Kidney (tissue), 14 donors: ENCODE measurements around the gene GNG3. TPM values are rescaled to one million over a fixed set of nuclear protein-coding genes. Genes with fewer than 3 reads are reported as not detected.

Experiments used
- DNase-seq, 5 donors: peaks; one replicate each; pipeline ENCODE4 v3.0.0-alpha.2; 2013 to 2020
- FAIRE-seq: peaks from 2 replicates; lab custom pipeline; 2012; peaks lifted over from hg19 to GRCh38; lab: Jason Lieb, UNC
- H3K27ac ChIP-seq, 2 donors: one replicate each; pipeline ENCODE4 v1.7.0; 2013; ENCODE audit warnings: low read depth in 2 of 2, low read length in 2 of 2, inconsistent platforms in 1 of 2
- H3K27me3 ChIP-seq: one replicate; pipeline ENCODE4 v1.7.1; 2013; ENCODE audit warnings: low read length, inconsistent platforms; ENCODE audit not compliant: control insufficient read depth, insufficient read depth
- H3K36me3 ChIP-seq, 3 donors: one replicate each; pipeline versions ENCODE4 v1.7.0 to v1.7.1; 2013; ENCODE audit warnings: low read length in 3 of 3, control low read depth in 1 of 3, inconsistent platforms in 1 of 3; ENCODE audit not compliant: insufficient read depth in 3 of 3, control insufficient read depth in 2 of 3
- H3K4me1 ChIP-seq, 3 donors: one replicate each; pipeline versions ENCODE4 v1.7.0 to v1.7.1; 2013; ENCODE audit warnings: low read length in 3 of 3, inconsistent platforms in 1 of 3, low read depth in 1 of 3; ENCODE audit not compliant: control insufficient read depth in 2 of 3, insufficient read depth in 2 of 3
- H3K4me3 ChIP-seq, 3 donors: one replicate each; pipeline versions ENCODE4 v1.7.0 to v1.8.1; 2013; ENCODE audit warnings: low read length in 3 of 3, control low read depth in 1 of 3, inconsistent platforms in 1 of 3
- H3K9ac ChIP-seq, 3 donors: one replicate each; pipeline versions ENCODE4 v1.7.0 to v1.7.1; 2013; ENCODE audit warnings: low read length in 3 of 3, control low read depth in 1 of 3, inconsistent platforms in 1 of 3
- H3K9me3 ChIP-seq, 3 donors: one replicate each; pipeline versions ENCODE4 v1.7.0 to v1.7.1; 2013; ENCODE audit warnings: low read length in 3 of 3, control low read depth in 1 of 3, inconsistent platforms in 1 of 3; ENCODE audit not compliant: control insufficient read depth in 2 of 3, insufficient read depth in 1 of 3
- intact Hi-C: fragments of 100-400 bp; cut with DNase I; formaldehyde crosslinking; loops from one replicate; pipeline ENCODE4 v1.11.1; 2022
- polyA plus RNA-seq: library from polyadenylated mRNA; stranded (reverse); fragments of 350-450 nt; fragmentation: Illumina TruSeq; extraction: RNeasy Lipid Tissue Mini Kit (QIAGEN cat#74804); gene quantifications from one replicate; pipeline ENCODE4 v1.2.3, GENCODE V29; 2014; ENCODE audit warnings: low read depth, low replicate concordance; ENCODE audit not compliant: insufficient read depth
- total RNA-seq: library from RNA; stranded (reverse); fragmentation: NEBNext Ultra II Directional; extraction: Animal tissue kit (Norgen Biotek cat#: 25700); gene quantifications from one replicate; pipeline ENCODE4 v1.2.1, GENCODE V29; 2021
- TF ChIP-seq, protein P1 (sequence below): IDR thresholded peaks from 3 replicates; pipeline ENCODE4 v1.5.1; 2012; ENCODE audit warnings: mild to moderate bottlenecking, moderate library complexity, borderline replicate concordance; ENCODE audit not compliant: insufficient read depth; ENCODE audit errors: extremely low read depth
- donor health status: control.
- donor health status: control.
- donor health status: control.
- donor health status: control.
- donor health status: control.
- donor health status: DM: yes; HTN: yes; CAD: no.
- donor health status: Normal renal cell carcinoma (clear cell type).

GNG3 gene
- total and polyA plus RNA-seq, 2 donors from 2014 or later: 1.1 TPM; not detected in 1

DNA sequence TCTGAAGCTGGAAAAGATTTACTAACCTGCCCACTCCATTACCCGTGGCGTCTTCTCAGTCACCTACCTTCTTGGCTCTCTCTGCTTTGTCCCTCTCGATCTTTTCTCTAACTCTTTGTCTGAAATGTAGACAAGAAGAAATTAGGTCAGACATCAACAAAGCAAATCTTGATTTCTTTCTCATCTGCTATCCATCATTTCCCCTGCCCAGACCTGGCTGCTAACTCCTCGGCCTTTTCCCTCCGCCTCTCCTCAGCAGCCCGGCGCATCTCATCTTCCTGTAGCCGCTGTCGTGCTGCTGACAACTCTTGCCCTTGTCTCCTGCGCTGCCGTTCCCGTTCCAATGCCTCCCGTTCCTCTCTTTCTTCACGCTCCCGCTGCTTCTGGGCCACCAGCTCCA is 29.8 kb upstream of the GNG3 start:
- Histone ChIP-seq H3K27me3 (no peaks in the 10 kb centered on the region), H3K27ac (no peak overlapping the region), H3K4me3 (peak overlapping the region in 2 of 3 donors; percentile 74 to 94), H3K4me1 (peaks cover 0 to 13% (median 8%) of the 10 kb centered on the region in 3 donors), H3K9me3 (no peaks in the 10 kb centered on the region), H3K36me3 (peaks cover 0 to 5% (median 2%) of the 10 kb centered on the region in 3 donors), H3K9ac (no peak overlapping the region)
- TF ChIP-seq, protein P1, sequence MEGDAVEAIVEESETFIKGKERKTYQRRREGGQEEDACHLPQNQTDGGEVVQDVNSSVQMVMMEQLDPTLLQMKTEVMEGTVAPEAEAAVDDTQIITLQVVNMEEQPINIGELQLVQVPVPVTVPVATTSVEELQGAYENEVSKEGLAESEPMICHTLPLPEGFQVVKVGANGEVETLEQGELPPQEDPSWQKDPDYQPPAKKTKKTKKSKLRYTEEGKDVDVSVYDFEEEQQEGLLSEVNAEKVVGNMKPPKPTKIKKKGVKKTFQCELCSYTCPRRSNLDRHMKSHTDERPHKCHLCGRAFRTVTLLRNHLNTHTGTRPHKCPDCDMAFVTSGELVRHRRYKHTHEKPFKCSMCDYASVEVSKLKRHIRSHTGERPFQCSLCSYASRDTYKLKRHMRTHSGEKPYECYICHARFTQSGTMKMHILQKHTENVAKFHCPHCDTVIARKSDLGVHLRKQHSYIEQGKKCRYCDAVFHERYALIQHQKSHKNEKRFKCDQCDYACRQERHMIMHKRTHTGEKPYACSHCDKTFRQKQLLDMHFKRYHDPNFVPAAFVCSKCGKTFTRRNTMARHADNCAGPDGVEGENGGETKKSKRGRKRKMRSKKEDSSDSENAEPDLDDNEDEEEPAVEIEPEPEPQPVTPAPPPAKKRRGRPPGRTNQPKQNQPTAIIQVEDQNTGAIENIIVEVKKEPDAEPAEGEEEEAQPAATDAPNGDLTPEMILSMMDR: no peak
- DNase-seq (no peak), FAIRE-seq (no peak)
- intact Hi-C loops: no loop called here

DNA sequence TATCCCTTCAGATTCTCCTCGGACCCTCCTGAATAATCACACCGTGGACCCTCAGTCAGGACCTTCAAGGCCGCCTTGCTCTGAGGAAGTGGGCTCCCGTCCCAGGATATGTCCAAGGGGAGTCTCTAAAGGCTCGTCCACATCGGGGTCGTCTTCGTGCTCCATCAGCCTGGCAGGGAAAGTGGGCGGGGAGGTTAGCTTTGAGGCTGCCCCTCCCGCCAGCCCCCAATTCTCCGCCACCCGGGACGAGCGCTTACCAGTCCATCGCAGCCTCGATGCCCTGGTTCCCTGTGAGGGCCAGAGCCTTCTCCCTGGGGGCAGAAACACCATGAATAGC is 29.1 kb upstream of the GNG3 start:
- H3K27me3 ChIP-seq: no peaks in the 10 kb centered on the region
- DNase-seq: no peak
- TF ChIP-seq, protein P1: no peak
- H3K4me3 ChIP-seq: peak overlapping the region; percentile 74 to 94 (median 86)
- H3K9ac ChIP-seq: peak overlapping the region; percentile 43 to 90 (median 88)
- no peak for FAIRE-seq
- intact Hi-C loops: no loop called here
- peaks cover 0 to 8% (median 4%) of the 10 kb centered on the region in 3 donors for H3K4me1 ChIP-seq
- no peaks in the 10 kb centered on the region for H3K9me3 ChIP-seq
- H3K36me3 ChIP-seq: peaks cover 0 to 5% (median 2%) of the 10 kb centered on the region in 3 donors
- H3K27ac ChIP-seq: peak overlapping the region; percentile 66 to 82

DNA sequence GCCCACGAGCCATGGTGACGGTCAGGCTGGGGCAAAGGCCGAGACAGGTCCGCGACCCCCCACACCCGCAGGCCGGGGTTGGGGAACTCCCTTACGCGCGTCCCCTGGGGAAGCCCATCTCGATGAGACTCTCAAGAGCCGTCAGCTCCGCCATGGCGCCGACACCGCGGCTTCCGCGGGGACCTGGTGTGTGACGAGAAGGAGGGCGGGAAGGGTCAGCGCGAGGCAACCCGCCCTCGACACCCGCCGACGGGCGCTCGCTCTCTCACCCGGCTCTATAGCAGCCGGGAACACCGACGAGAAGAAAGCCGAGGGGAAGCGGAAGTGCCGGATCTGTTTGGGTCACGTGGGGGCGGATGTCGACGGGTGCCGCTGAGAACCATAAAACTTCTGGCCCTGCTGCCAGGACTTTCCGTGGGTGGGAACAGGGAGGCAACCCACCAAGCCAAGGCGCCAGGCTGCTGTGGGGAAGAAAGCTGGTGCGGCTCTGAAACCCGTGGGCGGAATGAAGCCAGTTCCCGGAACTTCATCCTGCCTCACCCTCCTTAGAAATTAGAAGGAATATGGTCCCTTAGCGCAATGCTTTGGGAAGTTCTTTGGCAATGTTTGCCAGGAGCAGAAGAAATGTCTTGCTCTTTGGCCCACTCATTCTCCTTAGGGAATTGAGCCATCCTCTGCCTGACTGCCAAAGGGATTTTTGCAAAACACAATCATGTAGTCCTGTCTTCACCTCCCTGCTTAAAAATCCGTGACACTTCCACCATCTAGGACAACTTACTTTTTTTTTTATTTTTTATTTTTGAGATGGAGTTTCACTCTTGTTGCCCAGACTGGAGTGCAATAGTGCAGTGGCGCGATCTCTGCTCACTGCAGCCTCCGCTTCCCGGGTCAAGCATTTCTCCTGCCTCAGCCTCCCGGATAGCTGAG is 28.4 kb upstream of the GNG3 start, which contains the start of gene UBXN1:
Gene UBXN1, minus strand, starts transcription at position 304 of the 927 bp plus-strand sequence. Its CDS starts 150 bp downstream, at position 154.
- peak within 1 kb of the TSS; percentile 66 to 82 for H3K27ac ChIP-seq
- H3K4me1 ChIP-seq: peaks cover 0 to 8% (median 4%) of the 10 kb centered on the region in 3 donors
- H3K27me3 ChIP-seq: no peaks in the 10 kb centered on the region
- peak; percentile 88 to 96 (median 92) for DNase-seq
- TF ChIP-seq, protein P1: no peak
- no peaks in the 10 kb centered on the region for H3K9me3 ChIP-seq
- H3K36me3 ChIP-seq: peaks cover 0 to 5% (median 2%) of the 10 kb centered on the region in 3 donors
- intact Hi-C loops: no loop called here
- H3K4me3 ChIP-seq: peak within 1 kb of the TSS; percentile 74 to 94 (median 86)
- peak within 1 kb of the TSS; percentile 74 to 90 (median 88) for H3K9ac ChIP-seq
- no peak for FAIRE-seq
